Measurements from ENCODE around the gene ZDHHC14.
"Not testable (repeated sequence)": the region's sequence is repeated elsewhere in the genome, so short reads cannot be mapped to it uniquely, and the experiment has no call there.

ZDHHC14 gene

DNA sequence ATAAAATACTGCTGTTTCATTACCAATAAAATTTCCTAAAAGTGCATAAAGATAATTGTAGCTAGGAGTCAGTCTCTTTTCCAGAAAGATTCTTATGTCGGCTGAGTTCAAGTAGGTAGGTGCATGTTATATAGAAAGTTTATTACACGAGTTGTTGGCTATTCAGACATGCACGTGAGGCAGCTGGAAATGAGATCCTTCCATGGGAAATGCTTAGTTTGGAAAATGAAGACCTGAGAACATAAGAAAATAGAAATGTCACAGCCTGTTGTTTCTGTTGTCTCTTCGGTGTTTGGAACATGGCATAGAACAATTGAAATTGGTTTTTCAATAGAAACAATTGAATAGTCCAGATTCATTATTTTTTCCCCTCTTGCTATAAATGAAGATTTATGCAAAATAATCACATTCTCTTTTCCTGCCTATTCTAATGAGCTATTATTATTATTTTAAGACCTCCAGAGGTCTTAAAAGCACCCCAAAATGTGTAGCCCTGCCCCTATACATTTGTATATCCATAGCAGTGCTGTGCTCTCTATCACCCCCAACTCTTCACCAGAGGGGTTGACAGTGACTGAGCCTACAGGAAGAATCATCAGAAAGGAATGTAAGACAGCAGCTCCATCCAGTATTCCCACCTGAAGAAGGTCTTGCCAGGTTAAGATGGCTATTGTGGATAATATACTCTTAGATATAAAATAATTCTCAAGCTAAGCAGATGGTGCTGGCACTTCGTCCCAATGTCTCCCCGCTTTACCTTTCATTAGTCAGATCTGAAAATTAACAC is 82.2 kb downstream of the ZDHHC14 start:
- no peak for DNase-seq (ENCODE audit: low read depth in 2 of 3, low spot score in 1 of 3)

DNA sequence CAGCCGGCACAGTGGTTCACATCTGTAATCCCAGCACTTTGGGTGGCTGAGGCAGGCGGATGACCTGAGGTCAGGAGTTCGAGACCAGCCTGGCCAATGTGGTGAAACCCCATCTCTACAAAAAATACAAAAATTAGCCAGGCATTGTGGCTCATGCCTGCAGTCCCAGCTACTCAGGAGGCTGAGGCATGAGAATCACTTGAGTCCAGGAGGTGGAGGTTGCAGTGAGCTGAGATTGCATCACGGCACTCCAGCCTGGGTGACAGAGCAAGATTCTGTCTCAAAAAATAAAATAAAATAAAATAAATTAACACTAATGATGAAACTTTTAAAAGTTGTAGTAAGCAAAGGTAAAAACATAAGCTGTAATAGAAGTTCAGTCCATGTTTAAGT is 82.7 kb downstream of the ZDHHC14 start:
- DNase-seq (ENCODE audit: low read depth in 2 of 3, low spot score in 1 of 3), result not testable (repeated sequence)

DNA sequence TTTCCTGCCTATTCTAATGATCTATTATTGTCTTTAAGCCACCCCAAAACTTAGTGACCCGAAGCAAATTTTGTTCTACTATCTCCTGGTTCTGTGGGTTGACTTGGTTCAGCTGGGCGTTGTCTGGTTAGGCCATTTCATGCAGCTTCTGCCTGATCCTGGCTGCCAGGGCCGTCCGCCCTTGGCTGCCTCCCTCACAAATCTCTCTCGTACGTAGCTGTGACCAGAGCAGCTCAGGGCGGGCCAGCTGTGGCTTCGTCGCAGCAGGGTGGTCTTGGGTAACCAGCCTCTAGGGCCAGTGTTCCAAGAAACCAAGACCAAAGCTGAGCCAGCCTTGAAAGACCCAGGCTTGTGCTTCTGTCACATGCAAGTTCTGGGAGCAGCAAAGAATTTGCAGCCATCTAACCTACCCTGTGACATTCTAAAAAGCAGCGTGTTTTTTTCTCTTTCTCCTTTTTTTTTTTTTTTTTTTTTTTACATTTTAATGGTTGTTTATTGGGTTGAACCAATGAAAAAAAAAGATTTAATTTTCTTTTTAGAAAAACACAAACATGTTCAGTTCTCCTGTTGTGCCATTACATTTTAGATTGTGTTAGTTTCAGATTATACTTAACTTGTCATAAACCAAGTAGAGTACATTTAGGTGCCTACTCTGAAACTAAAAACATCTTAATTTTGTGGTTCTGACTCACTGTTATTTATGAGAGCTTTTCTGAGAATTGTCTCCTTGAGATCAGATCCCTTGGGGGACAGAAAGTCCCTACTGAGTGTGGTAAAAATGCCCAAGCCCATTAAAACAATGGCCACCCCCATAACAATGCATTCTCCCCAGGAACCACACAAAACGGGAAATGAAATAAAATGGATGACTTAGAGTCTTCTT is 83.9 kb downstream of the ZDHHC14 start:
- DNase-seq (ENCODE audit: low read depth in 2 of 3, low spot score in 1 of 3), result no peak

DNA sequence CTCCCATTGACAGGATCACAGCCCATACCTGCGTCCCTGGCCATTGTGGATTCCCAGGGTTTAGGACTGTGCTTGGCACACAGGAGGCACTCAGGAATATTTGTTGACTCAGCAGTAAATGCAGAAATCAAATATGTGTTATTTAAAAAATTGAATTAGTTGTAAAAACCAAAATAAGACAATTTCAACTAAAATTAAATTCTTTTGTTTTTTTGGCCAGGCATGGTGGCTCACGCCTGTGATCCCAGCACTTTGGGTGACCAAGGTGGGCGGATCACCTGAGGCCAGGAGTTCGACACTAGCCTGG is 85.3 kb downstream of the ZDHHC14 start:
- no peak for DNase-seq (ENCODE audit: low read depth in 2 of 3, low spot score in 1 of 3)

DNA sequence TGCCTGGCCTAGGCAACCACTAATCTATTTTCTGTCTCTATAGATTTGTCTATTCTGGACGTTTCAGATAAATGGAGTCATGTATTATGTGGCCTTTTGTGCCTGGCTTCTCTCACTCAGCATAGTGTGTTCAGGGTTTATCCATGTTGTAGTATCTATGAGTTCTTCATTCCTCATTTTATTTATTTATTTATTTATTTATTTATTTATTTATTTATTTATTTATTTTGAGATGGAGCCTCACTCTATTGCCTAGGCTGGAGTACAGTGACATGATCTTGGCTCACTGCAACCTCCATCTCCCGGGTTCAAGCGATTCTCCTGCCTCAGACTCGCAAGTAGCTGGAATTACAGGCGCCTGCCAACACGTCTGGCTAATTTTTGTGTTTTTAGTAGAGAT is 86.3 kb downstream of the ZDHHC14 start:
- DNase-seq (ENCODE audit: low read depth in 2 of 3, low spot score in 1 of 3), result not testable (repeated sequence)

DNA sequence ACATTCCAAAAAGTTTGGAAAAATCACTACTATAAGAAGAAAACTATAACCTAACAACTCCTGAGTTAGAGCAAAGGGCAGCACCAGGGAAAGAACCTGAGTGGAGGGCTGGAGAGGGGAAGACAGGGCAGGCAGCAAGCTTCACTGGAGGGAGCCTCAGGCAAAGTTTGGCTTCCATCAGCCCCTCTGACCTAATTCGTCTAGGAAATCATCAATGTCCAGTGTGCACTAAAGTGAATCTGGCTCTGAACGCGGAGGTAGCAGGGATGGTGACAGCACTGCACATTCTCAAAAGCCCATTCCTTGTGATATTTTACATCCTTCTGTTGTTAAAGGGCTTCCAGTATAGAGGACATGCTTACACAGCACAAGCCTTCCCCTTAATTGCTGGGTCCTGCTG is 87.1 kb downstream of the ZDHHC14 start:
- DNase-seq (ENCODE audit: low read depth in 2 of 3, low spot score in 1 of 3), result no peak

DNA sequence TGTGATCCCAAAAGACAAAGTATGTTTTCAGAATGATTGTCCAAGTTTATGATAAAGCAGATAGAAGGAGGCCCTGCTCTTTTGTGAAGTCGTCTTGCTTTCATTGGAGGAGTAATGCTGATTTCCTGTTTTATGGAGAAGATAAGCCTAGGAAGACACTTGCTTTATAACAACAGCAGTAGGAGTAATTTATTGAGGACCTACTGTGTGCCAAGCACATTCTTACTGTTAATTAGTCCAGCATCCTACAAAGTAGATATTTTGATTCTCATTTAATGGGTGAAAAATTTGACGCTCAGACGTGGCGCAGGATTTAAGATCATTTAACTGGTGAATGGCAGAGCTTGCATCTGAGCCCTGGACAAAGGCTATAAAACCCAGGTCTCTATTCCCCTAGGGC is 87.6 kb downstream of the ZDHHC14 start:
- DNase-seq (ENCODE audit: low read depth in 2 of 3, low spot score in 1 of 3), result no peak

DNA sequence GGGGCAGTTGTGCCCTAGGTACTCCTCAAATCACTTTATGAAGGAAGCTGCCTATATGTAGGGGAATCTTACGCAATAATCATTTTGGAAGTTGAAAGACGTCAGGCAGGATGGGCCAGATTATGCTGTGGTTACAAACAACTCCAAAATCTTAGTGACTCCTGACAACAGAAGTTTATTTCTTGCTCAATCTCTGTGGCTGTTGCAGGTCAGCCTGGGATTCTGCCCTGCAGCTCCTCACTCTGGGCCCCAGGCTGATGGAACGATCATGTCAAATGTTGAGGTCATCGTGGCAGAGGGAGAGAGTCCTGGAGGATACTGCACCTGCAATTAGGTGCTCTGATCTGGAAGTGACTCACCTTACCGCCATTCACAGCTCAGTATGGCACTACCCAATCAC is 88.4 kb downstream of the ZDHHC14 start:
- no peak for DNase-seq (ENCODE audit: low read depth in 2 of 3, low spot score in 1 of 3)

DNA sequence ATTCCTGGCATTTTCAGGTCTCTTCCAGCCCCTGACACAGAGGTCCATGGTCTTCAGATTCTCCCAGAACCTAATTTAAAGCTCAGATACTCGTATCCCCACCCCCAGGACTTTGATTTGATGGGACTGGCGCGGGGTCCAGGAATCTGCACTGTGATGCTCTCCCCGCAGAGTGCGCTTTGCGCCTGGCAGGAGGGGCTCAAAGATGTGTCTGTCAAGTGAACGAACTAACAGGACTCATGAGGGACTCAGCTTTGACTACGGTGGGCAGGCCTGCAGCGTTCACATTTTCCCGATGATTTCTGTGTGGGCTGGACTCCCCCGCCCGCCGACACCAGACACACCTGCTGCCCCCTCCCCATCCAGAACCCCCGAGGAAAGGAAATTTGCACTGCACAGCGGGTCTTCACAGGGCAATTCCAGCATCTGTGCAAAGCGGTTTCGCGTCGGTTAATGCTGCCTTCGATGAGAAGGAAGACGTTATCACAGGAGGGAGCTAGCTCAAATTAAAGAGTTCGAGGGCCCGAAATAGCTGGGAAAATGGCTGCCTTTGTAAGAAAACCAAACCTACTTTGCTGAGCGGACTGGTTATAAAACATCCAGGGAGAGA is 90.2 kb downstream of the ZDHHC14 start:
- DNase-seq (ENCODE audit: low read depth in 2 of 3, low spot score in 1 of 3), result no peak

DNA sequence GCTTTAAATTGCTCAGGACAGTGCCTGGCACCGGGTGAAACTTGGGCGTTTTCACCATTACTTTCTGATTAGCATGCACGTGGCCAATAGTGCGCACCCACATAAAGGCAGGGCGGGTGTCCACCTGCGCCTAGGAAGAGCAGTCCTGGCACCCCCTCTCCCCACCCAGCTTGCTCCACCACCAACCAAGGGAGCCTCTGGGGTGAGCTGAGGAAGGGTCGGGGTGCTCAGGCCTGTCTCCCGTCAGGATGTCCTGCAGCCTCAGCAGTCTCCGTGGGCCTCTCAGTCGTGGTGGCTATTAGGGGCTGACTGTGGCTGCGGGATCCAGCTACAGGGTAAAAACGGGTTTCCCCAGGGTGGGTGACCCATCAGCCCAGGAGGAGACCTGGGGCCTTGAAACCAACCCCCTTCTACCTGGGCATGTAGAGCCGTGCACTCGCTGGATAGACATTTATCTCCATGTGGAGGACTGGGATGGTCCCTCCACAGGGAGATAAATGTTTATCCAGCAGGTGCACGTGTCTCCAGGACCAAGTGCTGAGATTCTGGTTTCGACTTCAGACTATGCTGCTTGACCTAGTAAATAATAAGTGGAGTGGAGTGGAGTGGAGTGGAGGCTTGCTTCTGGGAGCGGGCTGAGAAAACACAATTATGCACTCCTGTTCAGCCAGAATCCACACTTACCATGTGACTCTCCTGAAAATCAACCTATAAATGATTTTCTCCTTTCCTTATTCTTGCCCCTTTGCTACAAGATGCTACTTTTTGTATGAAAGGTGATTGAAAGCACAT is 91.1 kb downstream of the ZDHHC14 start:
- DNase-seq (ENCODE audit: low read depth in 2 of 3, low spot score in 1 of 3), result no peak

DNA sequence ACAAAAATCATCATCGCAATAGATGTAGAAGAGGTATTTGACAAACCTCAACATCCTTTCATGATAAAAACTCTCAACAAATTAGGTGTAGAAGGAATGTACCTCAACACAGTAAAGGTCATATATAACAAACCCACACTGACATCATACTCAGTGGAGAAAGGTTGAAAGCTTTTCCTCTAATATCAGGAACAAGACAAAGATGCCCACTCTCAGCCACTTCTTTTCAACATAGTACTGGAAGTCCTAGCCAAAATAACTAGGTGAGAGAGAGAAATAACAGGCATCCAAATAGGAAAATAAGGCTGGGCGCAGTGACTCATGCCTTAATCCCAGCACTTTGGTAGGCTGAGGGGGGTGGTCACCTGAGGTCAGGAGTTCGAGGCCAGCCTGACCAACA is 95.8 kb downstream of the ZDHHC14 start:
- DNase-seq (ENCODE audit: low read depth in 2 of 3, low spot score in 1 of 3), result no peak

DNA sequence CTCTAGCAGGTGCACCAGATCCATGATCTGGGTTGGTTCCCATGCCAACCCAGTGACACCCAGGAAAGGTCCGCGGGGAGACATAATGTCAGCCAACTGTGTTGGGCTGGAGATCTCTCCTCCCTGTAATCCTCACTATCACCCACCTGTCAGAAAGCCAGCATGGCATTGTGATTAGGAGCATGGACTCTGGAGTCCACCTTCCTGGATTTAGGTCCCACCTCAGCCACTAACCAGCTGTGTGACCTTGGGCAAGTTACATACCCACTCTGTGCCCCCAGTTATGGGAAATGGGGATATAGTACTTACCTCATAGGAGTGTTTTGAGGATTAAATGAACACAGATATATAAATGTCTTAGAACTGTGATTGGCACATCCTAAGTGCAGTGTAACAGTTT is 97.9 kb downstream of the ZDHHC14 start:
- DNase-seq (ENCODE audit: low read depth in 2 of 3, low spot score in 1 of 3), result no peak

DNA sequence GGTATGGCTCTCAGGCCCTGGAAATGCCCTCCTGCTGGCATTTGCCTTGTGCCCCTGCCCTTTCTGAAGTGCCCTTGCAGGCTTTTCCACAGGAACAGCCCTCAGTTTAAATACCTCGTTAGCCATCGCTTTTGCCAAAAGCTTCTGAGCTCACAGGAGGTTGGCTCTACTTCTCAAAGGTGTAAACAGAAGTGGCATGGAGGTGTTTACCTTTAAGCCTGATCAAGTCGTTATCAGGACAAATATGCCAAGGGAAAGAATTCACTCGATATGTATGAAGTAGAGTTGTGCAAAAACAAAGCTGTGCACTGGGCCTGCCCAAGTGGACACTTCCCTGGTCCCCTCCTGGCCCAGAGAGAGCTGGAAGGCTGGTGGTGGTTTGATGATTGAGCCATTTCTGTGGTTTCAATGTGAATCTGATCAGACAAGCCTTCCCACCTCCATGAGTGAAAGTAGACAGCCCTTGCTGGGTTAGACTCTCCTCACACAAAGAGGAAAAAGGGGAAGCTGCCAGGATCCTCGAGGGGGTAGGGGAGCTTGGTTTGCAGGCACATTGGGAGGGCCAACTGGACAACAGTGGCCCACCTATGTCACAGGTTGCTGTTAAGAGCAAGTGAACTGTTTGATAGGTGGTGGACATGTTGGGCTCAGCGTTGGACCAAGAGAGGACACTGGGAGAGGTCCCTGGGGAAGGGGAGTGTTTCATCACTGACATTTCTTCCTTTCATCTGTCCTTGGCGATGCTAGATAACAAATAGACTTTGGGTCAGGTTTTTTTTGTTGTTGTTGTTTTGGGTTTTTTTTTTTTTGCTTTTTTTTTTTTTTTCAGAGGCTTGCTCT is 98.7 kb downstream of the ZDHHC14 start:
- DNase-seq (ENCODE audit: low read depth in 2 of 3, low spot score in 1 of 3), result no peak

DNA sequence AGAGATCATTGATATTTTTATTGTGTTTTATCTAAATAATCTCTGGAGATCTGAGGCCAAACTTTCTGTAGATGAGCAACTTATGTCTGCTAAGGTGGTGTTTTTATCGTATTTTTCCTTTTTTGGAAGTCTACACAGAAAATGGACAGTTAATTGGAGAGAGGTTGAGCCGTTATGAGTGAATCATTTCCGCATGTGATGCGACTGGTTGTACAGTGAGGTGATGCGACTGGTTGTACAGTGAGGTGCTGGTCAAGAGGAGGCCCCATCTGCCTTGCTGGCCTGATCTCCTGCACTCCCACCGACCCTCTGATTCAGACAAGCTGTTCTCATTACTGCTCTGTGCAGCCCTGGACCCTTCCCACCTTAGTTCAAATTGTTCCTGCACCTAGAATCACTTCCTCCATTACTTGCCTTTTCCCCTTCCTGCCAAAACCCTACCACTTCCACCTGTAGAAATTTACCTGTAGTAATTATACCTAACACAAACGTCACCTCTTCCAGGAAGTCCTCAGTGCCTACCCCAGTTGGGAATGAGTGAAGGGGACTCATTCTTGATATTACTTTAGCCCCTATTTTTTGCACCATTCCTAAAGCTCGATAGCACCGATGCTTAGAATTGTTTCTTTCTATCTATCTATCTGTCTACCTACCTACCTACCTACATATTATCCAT is 100.3 kb downstream of the ZDHHC14 start:
- DNase-seq (ENCODE audit: low read depth in 2 of 3, low spot score in 1 of 3), result no peak

DNA sequence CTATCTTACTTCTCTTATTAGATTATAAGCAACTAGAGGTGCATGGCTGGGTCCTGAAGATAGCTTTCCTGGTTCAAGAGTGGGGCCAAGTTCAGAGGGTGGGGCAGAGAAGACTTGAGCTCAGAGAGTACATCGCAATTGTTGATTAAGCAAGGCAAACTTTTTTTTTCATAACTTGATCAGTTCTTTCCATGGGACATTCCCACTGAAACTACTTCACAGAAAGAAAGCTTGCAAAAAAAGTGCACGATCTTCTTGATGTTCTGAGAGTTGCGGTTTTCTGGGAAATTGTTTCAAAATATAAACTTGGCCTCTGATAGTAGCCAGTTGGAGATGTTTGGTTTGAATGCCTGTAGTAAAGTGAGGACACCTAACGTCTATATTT is 100.9 kb downstream of the ZDHHC14 start:
- DNase-seq (ENCODE audit: low read depth in 2 of 3, low spot score in 1 of 3), result no peak

DNA sequence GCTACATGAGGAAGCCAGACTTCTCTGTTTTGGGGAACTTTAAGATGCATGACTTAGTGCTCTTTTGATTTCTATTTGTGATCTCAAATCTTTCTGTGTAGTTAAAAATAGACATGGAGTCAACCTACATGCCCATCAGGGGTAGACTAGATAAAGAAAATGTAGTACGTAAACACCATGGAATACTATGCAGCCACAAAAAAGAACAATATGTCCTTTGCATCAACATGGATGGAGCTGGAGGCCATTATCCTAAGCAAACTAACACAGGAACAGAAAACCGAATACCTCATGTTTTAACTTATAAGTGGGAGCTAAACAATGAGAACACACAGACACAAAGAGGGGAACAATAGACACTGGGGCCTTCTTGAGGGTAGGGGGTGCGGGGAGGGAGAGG is 102.8 kb downstream of the ZDHHC14 start:
- DNase-seq (ENCODE audit: low read depth in 2 of 3, low spot score in 1 of 3), result no peak

DNA sequence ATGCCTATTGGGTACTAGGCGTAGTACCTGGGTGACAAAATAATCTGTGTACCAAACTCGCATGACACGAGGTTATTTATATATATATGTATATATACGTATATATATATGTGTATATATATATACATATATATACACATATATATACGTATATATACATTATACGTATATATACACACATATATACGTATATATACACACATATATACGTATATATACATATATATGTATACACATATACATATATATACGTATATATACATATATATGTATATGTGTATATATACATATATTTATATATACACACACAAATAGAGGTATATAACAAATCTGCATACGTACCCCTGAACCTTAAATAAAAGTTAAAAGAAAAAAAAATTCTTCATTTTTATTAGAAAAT is 103.2 kb downstream of the ZDHHC14 start:
- DNase-seq (ENCODE audit: low read depth in 2 of 3, low spot score in 1 of 3), result no peak

DNA sequence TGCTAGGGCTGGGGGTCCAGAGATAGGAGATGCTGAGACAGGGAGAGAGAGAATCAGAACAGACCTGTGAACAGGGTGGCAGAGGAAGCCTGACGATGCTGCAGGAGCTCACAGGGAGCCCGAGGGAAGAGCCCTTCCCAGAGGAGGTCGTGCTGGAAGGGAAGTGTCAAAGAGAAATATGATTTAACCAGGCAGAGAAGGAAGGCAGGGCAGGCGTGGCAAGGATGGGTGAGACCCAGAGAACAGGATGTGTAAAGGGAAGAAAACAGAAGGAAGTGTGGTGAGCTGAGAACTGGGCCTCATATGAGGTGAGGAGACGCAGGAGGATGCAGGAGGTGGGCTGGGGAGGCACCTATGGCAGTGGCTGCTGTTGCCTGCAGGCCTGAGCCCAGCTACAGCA is 105.6 kb downstream of the ZDHHC14 start:
- DNase-seq (ENCODE audit: low read depth in 2 of 3, low spot score in 1 of 3), result no peak

DNA sequence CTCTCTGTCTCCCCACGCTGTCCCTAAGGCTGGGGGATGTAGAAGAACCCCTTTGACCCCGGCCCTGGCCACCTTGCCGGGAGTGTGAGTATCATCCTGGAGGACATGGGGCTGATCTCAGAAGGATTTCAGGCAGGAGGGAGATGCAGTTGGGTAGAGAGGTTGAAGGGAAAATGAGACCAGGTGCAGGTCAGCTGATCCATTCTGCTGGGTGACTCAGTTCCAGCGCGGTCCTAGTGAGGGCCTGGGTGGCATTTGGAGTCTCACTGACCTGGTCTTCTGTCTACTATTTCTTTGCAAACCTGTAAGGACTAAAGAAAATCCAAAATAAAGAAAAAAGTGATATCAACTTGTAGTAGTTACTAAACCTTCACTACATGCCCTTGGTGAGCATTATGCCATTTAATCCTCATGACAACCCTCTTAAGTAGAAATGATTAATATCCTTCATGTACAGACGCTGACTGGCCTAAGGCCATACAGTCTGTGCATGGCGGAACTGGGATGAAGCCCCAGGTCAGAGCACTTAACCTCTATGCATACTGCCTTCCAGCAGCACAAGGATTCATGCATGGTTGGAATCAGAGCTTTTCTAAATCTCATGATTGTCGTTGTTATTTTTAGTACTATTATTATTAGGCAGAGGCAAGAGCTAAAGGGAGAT is 106.3 kb downstream of the ZDHHC14 start:
- DNase-seq (ENCODE audit: low read depth in 2 of 3, low spot score in 1 of 3), result no peak

DNA sequence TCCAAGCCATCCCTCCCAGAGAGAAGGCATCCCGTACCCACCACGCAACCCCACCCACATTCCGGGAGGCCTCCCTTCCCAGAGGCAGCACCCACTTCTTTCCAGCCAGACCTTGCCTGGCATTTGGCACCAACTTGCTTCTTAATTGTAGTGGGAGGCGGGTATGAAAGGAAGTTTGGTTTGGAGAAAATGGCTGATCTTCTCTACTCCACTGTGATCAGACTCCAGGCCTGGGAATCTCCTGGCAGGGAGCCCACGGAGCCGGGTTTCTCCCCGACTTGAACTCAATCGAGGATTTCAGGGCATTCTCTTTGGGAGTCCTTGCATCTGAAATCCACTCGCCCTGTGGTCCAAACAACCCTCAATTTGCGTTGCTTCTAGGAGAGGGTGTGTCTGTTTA is 107.1 kb downstream of the ZDHHC14 start:
- DNase-seq (ENCODE audit: low read depth in 2 of 3, low spot score in 1 of 3), result no peak
